Mesenchymal stem cell (in vitro differentiated cells and primary cell): ENCODE data around the gene PEX5L.

Experiments used
- DNase-seq: peaks from one replicate; pipeline ENCODE4 v3.0.0-alpha.2; 2013
- H2AFZ ChIP-seq: one replicate; pipeline ENCODE4 v1.6.1; 2013; ENCODE audit warnings: low read depth, mild to moderate bottlenecking, control low read depth, inconsistent platforms, low read length, moderate library complexity
- H2AK5ac ChIP-seq: 2 replicates; pipeline ENCODE4 v1.6.1; 2013; ENCODE audit warnings: low read length, moderate library complexity, mild to moderate bottlenecking, inconsistent platforms; ENCODE audit not compliant: severe bottlenecking
- H2BK120ac ChIP-seq: one replicate; pipeline ENCODE4 v1.6.1; 2013; ENCODE audit warnings: low read depth, mild to moderate bottlenecking, inconsistent platforms, low read length, moderate library complexity
- H2BK12ac ChIP-seq, 2 experiments: one replicate each; pipeline ENCODE4 v1.6.1; 2013; ENCODE audit warnings: inconsistent platforms in 2 of 2, low read length in 2 of 2, mild to moderate bottlenecking in 2 of 2, moderate library complexity in 2 of 2, control low read depth in 1 of 2
- H2BK15ac ChIP-seq: one replicate; pipeline ENCODE4 v1.6.1; 2013; ENCODE audit warnings: mild to moderate bottlenecking, low read depth, inconsistent platforms; ENCODE audit not compliant: poor library complexity, severe bottlenecking
- H2BK5ac ChIP-seq: 2 replicates; pipeline ENCODE4 v1.6.1; 2013; ENCODE audit warnings: low read depth, mild to moderate bottlenecking, low read length, control low read depth, inconsistent platforms; ENCODE audit not compliant: poor library complexity, severe bottlenecking
- H3K14ac ChIP-seq, 2 experiments: one replicate each; pipeline ENCODE4 v1.6.1; 2013; ENCODE audit warnings: inconsistent platforms in 2 of 2, low read length in 2 of 2, control low read depth in 1 of 2, mild to moderate bottlenecking in 1 of 2, moderate library complexity in 1 of 2
- H3K18ac ChIP-seq, 2 experiments: one replicate each; pipeline ENCODE4 v1.6.1; 2013; ENCODE audit warnings: inconsistent platforms in 2 of 2, low read length in 2 of 2, control low read depth in 1 of 2, low read depth in 1 of 2, mild to moderate bottlenecking in 1 of 2
- H3K23ac ChIP-seq, 2 experiments: one replicate each; pipeline ENCODE4 v1.6.1; 2013; ENCODE audit warnings: inconsistent platforms in 2 of 2, low read length in 2 of 2, mild to moderate bottlenecking in 2 of 2, moderate library complexity in 2 of 2, control low read depth in 1 of 2
- H3K27ac ChIP-seq: 2 replicates; pipeline ENCODE4 v1.5.1; 2013; ENCODE audit warnings: mild to moderate bottlenecking, moderate library complexity, low read length, control low read depth, inconsistent platforms; ENCODE audit not compliant: poor library complexity, severe bottlenecking
- H3K27me3 ChIP-seq, 2 experiments: 2 replicates each; pipeline versions ENCODE4 v1.6.1 to v1.7.0; 2013; ENCODE audit warnings: low read length in 2 of 2, mild to moderate bottlenecking in 2 of 2, moderate library complexity in 2 of 2, control low read depth in 1 of 2, inconsistent platforms in 1 of 2; ENCODE audit not compliant: control insufficient read depth in 1 of 2, insufficient read depth in 1 of 2
- H3K36me3 ChIP-seq, 2 experiments: 2 replicates each; pipeline versions ENCODE4 v1.6.1 to v1.7.0; 2013; ENCODE audit warnings: low read length in 2 of 2, control low read depth in 1 of 2, inconsistent platforms in 1 of 2, low read depth in 1 of 2, mild to moderate bottlenecking in 1 of 2; ENCODE audit not compliant: insufficient read depth in 2 of 2, control insufficient read depth in 1 of 2
- H3K4ac ChIP-seq, 2 experiments: one replicate each; pipeline ENCODE4 v1.6.1; 2013; ENCODE audit warnings: inconsistent platforms in 2 of 2, low read length in 2 of 2, mild to moderate bottlenecking in 2 of 2, moderate library complexity in 2 of 2, control low read depth in 1 of 2, low read depth in 1 of 2
- H3K4me1 ChIP-seq: 2 replicates; pipeline ENCODE4 v1.6.1; 2013; ENCODE audit warnings: low read depth, low read length, control low read depth; ENCODE audit not compliant: control insufficient read depth, insufficient read depth
- H3K4me2 ChIP-seq: 2 replicates; pipeline ENCODE4 v1.6.1; 2013; ENCODE audit warnings: low read length, mild to moderate bottlenecking, inconsistent platforms; ENCODE audit not compliant: poor library complexity, severe bottlenecking
- H3K4me3 ChIP-seq, 2 experiments: 2 replicates each; pipeline versions ENCODE4 v1.5.1 to v1.7.0; 2013; ENCODE audit warnings: low read length in 2 of 2, mild to moderate bottlenecking in 2 of 2, control low read depth in 1 of 2, low read depth in 1 of 2; ENCODE audit not compliant: insufficient read depth in 1 of 2
- H3K79me1 ChIP-seq: replicated peaks from 2 replicates; pipeline ENCODE4 v1.6.1; 2013; ENCODE audit warnings: mild to moderate bottlenecking, control low read depth, low read length, inconsistent platforms; ENCODE audit not compliant: poor library complexity, severe bottlenecking
- H3K9ac ChIP-seq: 2 replicates; pipeline ENCODE4 v1.7.0; 2013; ENCODE audit warnings: mild to moderate bottlenecking, low read length, moderate library complexity
- H3K9me3 ChIP-seq: 2 replicates; pipeline ENCODE4 v1.7.0; 2013; ENCODE audit warnings: mild to moderate bottlenecking, low read length; ENCODE audit not compliant: control insufficient read depth
- H4K8ac ChIP-seq: one replicate; pipeline ENCODE4 v1.6.1; 2013; ENCODE audit warnings: inconsistent platforms, mild to moderate bottlenecking, low read length, moderate library complexity
- H4K91ac ChIP-seq: one replicate; pipeline ENCODE4 v1.6.1; 2013; ENCODE audit warnings: mild to moderate bottlenecking, low read length, inconsistent platforms
- WGBS: methylation state at CpG from one replicate; pipeline ENCODE4 v1.1.7; 2013; ENCODE audit warnings: mixed read lengths; 5-methylcytosine and 5-hydroxymethylcytosine counted together

PEX5L gene

GRCh38 chr3:179955286-179955685, 81.5 kb downstream of the PEX5L start:
- H4K8ac ChIP-seq, result no peak overlapping the region
- no peak for DNase-seq
- H2BK12ac ChIP-seq, result no peak overlapping the region
- 71% methylated on average over 3 of the region's 5 CpGs for WGBS
- H3K9ac ChIP-seq, result no peak overlapping the region
- no peaks in the 10 kb centered on the region for H3K27me3 ChIP-seq
- no peaks in the 10 kb centered on the region for H3K9me3 ChIP-seq
- H3K4ac ChIP-seq, result no peak overlapping the region
- H3K79me1 ChIP-seq, result no peaks in the 10 kb centered on the region
- H3K23ac ChIP-seq, result no peak overlapping the region
- H2BK5ac ChIP-seq, result no peak overlapping the region
- no peak overlapping the region for H3K18ac ChIP-seq
- H2AFZ ChIP-seq, result no peak overlapping the region
- no peak overlapping the region for H3K4me3 ChIP-seq
- H2AK5ac ChIP-seq, result no peak overlapping the region
- no peak overlapping the region for H2BK15ac ChIP-seq
- H3K4me1 ChIP-seq, result no peaks in the 10 kb centered on the region
- no peaks in the 10 kb centered on the region for H3K36me3 ChIP-seq
- H2BK120ac ChIP-seq, result no peak overlapping the region
- H3K27ac ChIP-seq, result no peak overlapping the region
- H3K14ac ChIP-seq, result no peak overlapping the region
- no peak overlapping the region for H4K91ac ChIP-seq
- H3K4me2 ChIP-seq, result no peak overlapping the region

DNA sequence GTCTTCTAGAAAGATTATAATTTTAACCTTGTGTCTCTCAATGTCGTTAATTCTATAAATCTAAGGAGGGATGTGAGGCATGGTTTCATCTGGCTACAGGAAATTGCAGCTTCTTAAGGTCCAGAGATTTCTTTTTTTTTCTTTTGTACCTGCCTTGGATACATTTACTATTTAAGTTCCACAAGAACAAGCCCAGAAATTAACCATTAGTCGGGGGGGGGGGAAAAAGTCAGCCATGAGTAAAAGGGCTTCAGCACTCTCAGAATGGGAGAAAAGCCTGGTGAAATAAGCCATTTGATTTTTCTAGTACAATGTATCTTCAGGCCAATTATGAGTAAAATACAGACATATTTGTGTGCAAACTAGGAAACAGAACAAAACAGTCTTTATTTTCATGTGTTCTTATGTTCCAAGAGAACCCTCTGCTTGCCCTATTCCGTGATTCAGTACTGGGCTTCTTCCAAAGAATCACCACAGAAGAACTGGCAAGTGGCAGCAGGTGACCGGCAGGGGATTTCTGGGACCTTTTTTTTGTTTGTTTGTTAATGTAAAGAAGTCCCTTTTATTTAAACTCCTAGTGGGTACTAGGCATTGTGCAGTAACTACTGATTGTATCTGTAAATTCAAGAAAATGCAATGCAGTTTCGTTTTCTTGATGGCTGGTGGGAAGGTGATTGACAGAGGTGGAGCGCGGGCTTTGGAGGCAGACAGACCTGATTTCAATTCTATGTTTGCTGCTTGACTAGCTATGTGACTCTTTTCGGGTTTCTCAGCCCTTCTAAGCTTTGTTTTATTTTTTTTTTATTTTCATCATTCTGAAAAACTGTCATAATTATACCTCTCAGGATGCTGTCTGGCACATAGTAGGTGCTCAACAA, 82.5 kb downstream of the PEX5L start:
- Histone ChIP-seq H2BK12ac (no peak overlapping the region), H3K23ac (no peak overlapping the region), H3K4me3 (no peak overlapping the region), H2BK15ac (no peak overlapping the region), H2BK120ac (no peak overlapping the region), H2AFZ (no peak overlapping the region), H3K4me2 (no peak overlapping the region), H2BK5ac (no peak overlapping the region), H3K9me3 (no peaks in the 10 kb centered on the region), H3K4me1 (no peaks in the 10 kb centered on the region), H3K9ac (no peak overlapping the region), H4K91ac (no peak overlapping the region), H2AK5ac (no peak overlapping the region), H3K79me1 (no peaks in the 10 kb centered on the region), H4K8ac (no peak overlapping the region), H3K14ac (no peak overlapping the region), H3K27me3 (no peaks in the 10 kb centered on the region), H3K36me3 (no peaks in the 10 kb centered on the region), H3K18ac (no peak overlapping the region), H3K27ac (no peak overlapping the region), H3K4ac (no peak overlapping the region)
- DNase-seq, result no peak
- WGBS, result 78% methylated on average over 6 of the region's 8 CpGs

DNA sequence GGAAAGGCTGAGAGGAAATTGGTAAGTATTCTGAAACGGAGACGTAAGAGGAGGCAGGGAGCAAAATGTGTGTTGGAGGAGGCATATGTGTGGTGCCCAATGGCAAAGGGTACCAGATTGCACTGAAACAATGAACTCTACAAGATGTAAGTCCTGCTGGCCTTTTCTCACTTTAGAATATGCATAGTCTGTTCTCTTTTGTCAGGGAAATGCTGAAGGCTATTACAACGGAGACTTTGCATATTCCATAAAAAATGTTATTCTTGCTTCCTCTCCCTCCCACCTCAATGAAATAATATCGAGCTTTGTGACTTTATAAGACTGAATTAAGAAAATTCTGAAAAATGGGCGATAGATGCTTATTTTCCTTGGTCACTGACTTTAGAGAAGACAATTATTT, 85.9 kb downstream of the PEX5L start:
- Histone ChIP-seq H2BK120ac (no peak overlapping the region), H3K9me3 (no peaks in the 10 kb centered on the region), H4K8ac (no peak overlapping the region), H3K9ac (no peak overlapping the region), H3K18ac (no peak overlapping the region), H3K27me3 (no peaks in the 10 kb centered on the region), H3K4me3 (no peak overlapping the region), H3K14ac (no peak overlapping the region), H2AK5ac (no peak overlapping the region), H4K91ac (no peak overlapping the region), H3K23ac (no peak overlapping the region), H2BK5ac (no peak overlapping the region), H3K27ac (no peak overlapping the region), H3K4me1 (no peaks in the 10 kb centered on the region), H2AFZ (no peak overlapping the region), H3K36me3 (no peaks in the 10 kb centered on the region), H3K4me2 (no peak overlapping the region), H2BK15ac (no peak overlapping the region), H2BK12ac (no peak overlapping the region), H3K4ac (no peak overlapping the region), H3K79me1 (no peaks in the 10 kb centered on the region)
- 79% methylated on average over 5 of the region's 5 CpGs for WGBS
- no peak for DNase-seq

DNA sequence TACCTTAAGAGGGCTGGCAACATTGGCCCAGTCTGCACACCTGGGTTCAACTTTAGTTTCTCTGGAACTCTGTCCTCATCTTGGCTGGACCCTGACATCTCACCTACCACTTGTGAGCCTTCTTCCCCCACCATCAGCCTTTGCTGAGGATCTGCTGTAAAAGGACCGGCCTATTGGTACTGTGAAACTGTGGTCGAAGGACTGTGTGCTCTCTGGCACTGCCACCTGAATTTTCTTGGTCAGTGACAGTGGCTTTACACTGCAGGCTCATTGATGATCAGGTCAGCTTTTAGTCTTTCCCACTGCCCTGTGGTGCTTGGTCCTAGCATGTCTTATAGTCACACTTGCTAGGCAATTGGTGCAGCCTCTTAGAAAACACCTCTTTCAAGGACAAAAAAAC, 86.9 kb downstream of the PEX5L start:
- no peak overlapping the region for H2AFZ ChIP-seq
- no peak overlapping the region for H3K4ac ChIP-seq
- no peak overlapping the region for H3K23ac ChIP-seq
- no peaks in the 10 kb centered on the region for H3K27me3 ChIP-seq
- 74% methylated on average over 2 of the region's 2 CpGs for WGBS
- no peak overlapping the region for H4K8ac ChIP-seq
- no peak overlapping the region for H3K4me3 ChIP-seq
- H3K27ac ChIP-seq, result no peak overlapping the region
- H3K36me3 ChIP-seq, result no peaks in the 10 kb centered on the region
- no peak overlapping the region for H2BK120ac ChIP-seq
- H3K79me1 ChIP-seq, result no peaks in the 10 kb centered on the region
- no peaks in the 10 kb centered on the region for H3K9me3 ChIP-seq
- H3K9ac ChIP-seq, result no peak overlapping the region
- H3K4me2 ChIP-seq, result no peak overlapping the region
- no peak overlapping the region for H4K91ac ChIP-seq
- no peak for DNase-seq
- no peaks in the 10 kb centered on the region for H3K4me1 ChIP-seq
- no peak overlapping the region for H2BK5ac ChIP-seq
- no peak overlapping the region for H2AK5ac ChIP-seq
- H3K18ac ChIP-seq, result no peak overlapping the region
- H3K14ac ChIP-seq, result no peak overlapping the region
- no peak overlapping the region for H2BK15ac ChIP-seq
- H2BK12ac ChIP-seq, result no peak overlapping the region
